K562 (cell line): ENCODE results near the gene B2M. TPM values are rescaled to one million over a fixed set of nuclear protein-coding genes. Genes with fewer than 3 reads are reported as not detected.

ENCODE experiments used
- BHLHE40 ChIP-seq: IDR thresholded peaks from 2 replicates; pipeline ENCODE4 v1.6.1; 2011; ENCODE audit warnings: low read length, improper control_type of control experiment
- COPS2 ChIP-seq: fragments of 450-650 bp; conservative IDR thresholded peaks from 2 replicates; pipeline ENCODE4 v1.6.1; 2016; ENCODE audit warnings: mild to moderate bottlenecking, moderate library complexity
- CREB1 ChIP-seq, 2 experiments: sonication (generic) in 1 of 2; formaldehyde crosslinking in 1 of 2; IDR thresholded peaks; 2 replicates each; pipeline versions ENCODE4 v1.6.1 to v1.8.0; 2012 to 2022; ENCODE audit warnings: inconsistent platforms in 1 of 2, mild to moderate bottlenecking in 1 of 2, missing genetic modification reagents in 1 of 2, moderate library complexity in 1 of 2
- ETV5 ChIP-seq: sonication (generic); formaldehyde crosslinking; IDR thresholded peaks from 2 replicates; pipeline ENCODE4 v1.4.0; 2020; ENCODE audit warnings: low read depth, mild to moderate bottlenecking, missing genetic modification reagents
- GABPA ChIP-seq: fragments of 200-800 bp; sonication (Bioruptor generic); conservative IDR thresholded peaks from 2 replicates; pipeline ENCODE4 v1.6.1; 2016; ENCODE audit warnings: low read depth, missing genetic modification characterization, missing compliant biosample characterization
- MLX ChIP-seq, 2 experiments: fragments of 450-650 bp in 1 of 2; sonication (generic) in 1 of 2; formaldehyde crosslinking; conservative IDR thresholded peaks; 2 replicates each; pipeline versions ENCODE4 v1.4.0 to v1.8.1; 2020 to 2022; ENCODE audit warnings: mild to moderate bottlenecking in 1 of 2, missing genetic modification reagents in 1 of 2
- MTA3 ChIP-seq: fragments of 450-650 bp; formaldehyde crosslinking; IDR thresholded peaks from 2 replicates; pipeline ENCODE4 v1.6.1; 2017; ENCODE audit warnings: mild to moderate bottlenecking, borderline replicate concordance
- MYC ChIP-seq, 2 experiments: fragments of 250-450 bp in 1 of 2; sonication (Bioruptor Pico) in 1 of 2; IDR thresholded peaks; 2 replicates each; pipeline versions ENCODE4 v1.5.1 to v1.6.1; 2012 to 2021; ENCODE audit warnings: low read depth in 2 of 2, borderline replicate concordance in 1 of 2, improper control_type of control experiment in 1 of 2, low read length in 1 of 2, mild to moderate bottlenecking in 1 of 2, moderate library complexity in 1 of 2
- NFYB ChIP-seq: IDR thresholded peaks from 2 replicates; pipeline ENCODE4 v1.6.1; 2011; ENCODE audit warnings: mild to moderate bottlenecking, moderate library complexity; ENCODE audit not compliant: insufficient read length; ENCODE audit errors: extremely low read depth
- NR2F6 ChIP-seq: fragments of 450-650 bp; formaldehyde crosslinking; IDR thresholded peaks from 2 replicates; pipeline ENCODE4 v1.4.0; 2020; ENCODE audit warnings: mild to moderate bottlenecking
- RBM34 ChIP-seq: fragments of 200-400 bp; formaldehyde crosslinking; IDR thresholded peaks from 2 replicates; pipeline ENCODE4 v1.6.1; 2018; ENCODE audit warnings: low read length, borderline replicate concordance; ENCODE audit not compliant: insufficient read depth
- SMAD4 ChIP-seq: fragments of 250-450 bp; sonication (Bioruptor Pico); conservative IDR thresholded peaks from 2 replicates; pipeline ENCODE4 v1.8.0; 2021; ENCODE audit warnings: inconsistent platforms, mild to moderate bottlenecking, moderate library complexity
- TCF3 ChIP-seq: sonication (generic); formaldehyde crosslinking; IDR thresholded peaks from 2 replicates; pipeline ENCODE4 v1.4.0; 2020; ENCODE audit warnings: mild to moderate bottlenecking, missing genetic modification reagents
- ZBTB43 ChIP-seq: sonication (generic); formaldehyde crosslinking; IDR thresholded peaks from 2 replicates; pipeline ENCODE4 v1.8.0; 2023; ENCODE audit warnings: mild to moderate bottlenecking, missing genetic modification reagents
- ZNF12 ChIP-seq: sonication (generic); formaldehyde crosslinking; IDR thresholded peaks from 2 replicates; pipeline ENCODE4 v1.4.0; 2020; ENCODE audit warnings: mild to moderate bottlenecking, missing genetic modification reagents
- ZNF175 ChIP-seq: fragments of 200-800 bp; sonication (Bioruptor generic); IDR thresholded peaks from 2 replicates; pipeline ENCODE4 v1.6.1; 2016; ENCODE audit warnings: low read depth, mild to moderate bottlenecking, missing genetic modification characterization, missing compliant biosample characterization
- ZNF212 ChIP-seq: fragments of 450-650 bp; formaldehyde crosslinking; IDR thresholded peaks from 2 replicates; pipeline ENCODE4 v1.4.0; 2020; ENCODE audit warnings: mild to moderate bottlenecking
- ZNF644 ChIP-seq: fragments of 200-800 bp; sonication (Bioruptor generic); IDR thresholded peaks from 2 replicates; pipeline ENCODE4 v1.6.1; 2016; ENCODE audit warnings: low read depth, missing genetic modification characterization, missing compliant biosample characterization
- polyA plus RNA-seq, 8 experiments: library from polyadenylated mRNA; depleted of rRNA in 4 of 8; stranded (reverse) in 5 of 8; unstranded in 3 of 8; fragments of >200 nt; fragmentation: Nextera tagmentation in 2 of 8; fragmentation: Illumina TruSeq in 1 of 8; extraction: Ambion mirVana in 2 of 8; extraction: Trizol in 1 of 8; gene quantifications; 2 replicates each; pipeline versions ENCODE4 v1.2.1 to v1.2.3, GENCODE V29; 2011 to 2014; ENCODE audit warnings: inconsistent platforms in 1 of 8, missing spikeins in 1 of 8
- total RNA-seq, 7 experiments: library from RNA; depleted of rRNA in 6 of 7; stranded (reverse); fragments of >200 nt in 6 of 7; fragmentation: Illumina TruSeq in 2 of 7; extraction: Trizol in 2 of 7; gene quantifications; 2 replicates each; pipeline versions ENCODE4 v1.2.1 to v1.2.3, GENCODE V29; 2011 to 2021; ENCODE audit warnings: low replicate concordance in 1 of 7
- TF ChIP-seq, protein P1 (sequence below), 2 experiments: fragments of 450-650 bp in 1 of 2; sonication (generic) in 1 of 2; formaldehyde crosslinking in 1 of 2; IDR thresholded peaks in 1 of 2; conservative IDR thresholded peaks in 1 of 2; 2 replicates each; pipeline versions ENCODE4 v1.6.1 to v1.8.1; 2016 to 2023; ENCODE audit warnings: mild to moderate bottlenecking in 2 of 2, moderate library complexity in 2 of 2, inconsistent platforms in 1 of 2, missing genetic modification reagents in 1 of 2
- TF ChIP-seq, protein P2 (sequence below): fragments of 450-650 bp; IDR thresholded peaks from 2 replicates; pipeline ENCODE4 v1.6.1; 2016; ENCODE audit warnings: antibody characterized with exemption

Gene B2M
- total and polyA plus RNA-seq, 9 of the 15 experiments (the other 6 are each of a cell fraction or from before 2014, with no cell fraction given): 460 to 3,138 (median 1,032) TPM

DNA sequence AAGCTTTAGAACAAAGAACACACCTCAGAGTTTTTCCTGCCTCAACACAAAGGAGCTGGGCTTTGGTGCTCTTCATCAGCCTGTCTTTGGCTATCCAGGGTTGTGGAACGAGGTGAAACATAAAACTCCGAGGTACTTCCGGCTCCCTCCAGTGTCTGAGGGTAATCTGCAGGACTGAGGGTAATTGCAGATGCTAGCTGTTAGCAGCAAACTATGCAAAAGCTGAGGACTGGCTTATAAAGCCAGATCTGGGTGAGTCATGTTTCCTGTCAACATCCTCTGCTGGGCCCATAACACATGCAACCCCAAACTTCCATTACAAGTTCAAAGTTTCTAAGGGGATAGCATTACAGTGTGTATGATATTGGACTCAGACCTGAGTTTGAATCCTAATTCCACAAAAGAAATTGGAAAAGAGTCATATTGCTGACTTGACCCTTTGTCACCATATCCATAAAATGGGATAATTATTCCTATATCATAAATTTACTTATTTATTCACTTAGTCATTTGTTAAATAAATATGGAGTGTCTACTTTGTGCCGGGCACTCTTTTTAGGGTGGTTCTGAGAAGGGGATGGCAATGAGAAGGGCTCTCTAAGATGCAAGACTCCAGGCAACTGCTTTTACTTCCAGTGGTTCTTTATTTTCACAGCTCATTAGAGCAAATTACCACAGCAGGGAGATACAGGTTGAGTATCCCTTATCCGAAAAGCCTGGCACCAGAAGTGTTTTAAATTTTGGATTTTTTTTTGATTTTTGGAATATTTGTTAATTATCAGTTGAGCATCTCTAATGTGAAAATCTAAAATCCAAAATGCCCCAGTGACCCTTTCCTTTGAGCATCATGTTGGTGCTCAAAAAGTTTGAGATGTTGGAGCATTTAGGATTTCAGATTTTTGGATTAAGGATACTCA is 15.5 kb downstream of the B2M start (continued):
- no peak for TF ChIP-seq ZNF12 (CRISPR knock-in tag)
- TF ChIP-seq BHLHE40: 0 out of 2 replicates have a peak, but pooled peaks have one; percentile 24
- peak; percentile 73 for TF ChIP-seq ZNF175 (CRISPR knock-in tag)
- TF ChIP-seq MTA3: peak; percentile 61; the same call in 1 of the 2 replicates
- peak; percentile 73 for TF ChIP-seq GABPA
- TF ChIP-seq, protein P1, sequence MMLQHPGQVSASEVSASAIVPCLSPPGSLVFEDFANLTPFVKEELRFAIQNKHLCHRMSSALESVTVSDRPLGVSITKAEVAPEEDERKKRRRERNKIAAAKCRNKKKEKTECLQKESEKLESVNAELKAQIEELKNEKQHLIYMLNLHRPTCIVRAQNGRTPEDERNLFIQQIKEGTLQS (IDR thresholded peaks at IDR 0.05): peak; percentile 97
- TF ChIP-seq, protein P1 (CRISPR knock-in tag; conservative IDR thresholded peaks at IDR 0.05): peak; percentile 24; the same call in 1 of the 2 replicates
- TF ChIP-seq MLX (CRISPR knock-in tag; conservative IDR thresholded peaks at IDR 0.05): peak in 1 of 2 experiments; percentile 92; a peak in 2 of 4 replicates
- TF ChIP-seq COPS2: no peak
- peak; percentile 49; the same call in 1 of the 2 replicates for TF ChIP-seq ZNF212
- peak; percentile 37; the same call in 1 of the 2 replicates for TF ChIP-seq SMAD4 (CRISPR knock-in tag)
- no peak for TF ChIP-seq RBM34
- no peak for TF ChIP-seq ZBTB43
- TF ChIP-seq NR2F6: peak; percentile 88
- TF ChIP-seq MYC (IDR thresholded peaks at IDR 0.05; ENCODE audit: low read depth, low read length): peak; percentile 59
- TF ChIP-seq MYC (CRISPR knock-in tag; IDR thresholded peaks at IDR 0.05; ENCODE audit: borderline replicate concordance, low read depth): peak; percentile 48; the same call in 1 of the 2 replicates
- TF ChIP-seq CREB1 (IDR thresholded peaks at IDR 0.05): no peak; the same call in 1 of the 2 replicates
- TF ChIP-seq CREB1 (CRISPR knock-in tag; IDR thresholded peaks at IDR 0.05): no peak
- TF ChIP-seq ETV5 (CRISPR knock-in tag): peak; percentile 83
- TF ChIP-seq ZNF644 (tag): peak; percentile 79
- TF ChIP-seq TCF3 (CRISPR knock-in tag): peak; percentile 6; the same call in 1 of the 2 replicates
- no peak for TF ChIP-seq NFYB
- TF ChIP-seq, protein P2, sequence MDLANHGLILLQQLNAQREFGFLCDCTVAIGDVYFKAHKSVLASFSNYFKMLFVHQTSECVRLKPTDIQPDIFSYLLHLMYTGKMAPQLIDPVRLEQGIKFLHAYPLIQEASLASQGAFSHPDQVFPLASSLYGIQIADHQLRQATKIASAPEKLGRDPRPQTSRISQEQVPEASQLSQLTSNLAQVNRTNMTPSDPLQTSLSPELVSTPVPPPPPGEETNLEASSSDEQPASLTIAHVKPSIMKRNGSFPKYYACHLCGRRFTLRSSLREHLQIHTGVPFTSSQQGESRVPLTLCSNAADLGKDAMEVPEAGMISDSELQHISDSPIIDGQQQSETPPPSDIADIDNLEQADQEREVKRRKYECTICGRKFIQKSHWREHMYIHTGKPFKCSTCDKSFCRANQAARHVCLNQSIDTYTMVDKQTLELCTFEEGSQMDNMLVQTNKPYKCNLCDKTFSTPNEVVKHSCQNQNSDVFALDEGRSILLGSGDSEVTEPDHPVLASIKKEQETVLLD: no peak
